A673 (cell line): ENCODE results near the gene CDKAL1.

ENCODE experiments used
- CTCF ChIP-seq: fragments of 300-800, 200-600 bp; sonication (generic); conservative IDR thresholded peaks from 2 replicates; pipeline ENCODE4 v1.5.1; 2017; ENCODE audit warnings: low read depth, mild to moderate bottlenecking, antibody characterized with exemption, low read length, moderate library complexity, mixed read lengths
- EZH2 ChIP-seq: fragments of 200-600 bp; sonication (generic); IDR thresholded peaks from 2 replicates; pipeline ENCODE4 v1.6.1; 2017; ENCODE audit warnings: borderline replicate concordance, low read depth, mild to moderate bottlenecking, mixed read lengths, antibody characterized with exemption, low read length; ENCODE audit not compliant: poor library complexity, severe bottlenecking

- TF ChIP-seq CTCF (no peak), EZH2 (no peak)
Observed at GRCh38 chr6:20845592-20845991, 311.3 kb downstream of the CDKAL1 start.
